ENCODE results near the gene ZMAT3. TPM values are rescaled to one million over a fixed set of nuclear protein-coding genes. Genes with fewer than 3 reads are reported as not detected.

The ZMAT3 gene
- total and polyA plus RNA-seq, 4 donors = 1.9 to 5.4 (median 2.8) TPM

DNA sequence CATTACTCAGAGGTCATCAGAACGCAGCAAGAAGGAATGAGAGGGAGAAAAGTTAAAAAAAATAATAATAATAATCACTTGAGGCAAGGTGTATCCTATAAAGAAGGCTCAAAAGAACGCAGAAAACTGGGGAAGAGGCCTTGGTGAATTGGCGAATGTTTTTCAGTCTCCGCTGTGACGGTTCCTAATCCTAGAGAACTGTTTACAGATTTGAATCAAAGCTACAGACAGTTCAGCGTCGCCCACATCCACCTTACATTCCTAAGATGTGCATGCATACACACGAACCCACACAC lies 634 bp downstream of the ZMAT3 start (continued):
- TF ChIP-seq ZBTB33 (IDR thresholded peaks at IDR 0.05) (no peak), MAX (IDR thresholded peaks at IDR 0.05) (no peak), EGR1 (IDR thresholded peaks at IDR 0.05; ENCODE audit: low read depth in 2 of 2) (no peak)
- TF ChIP-seq, protein P1, sequence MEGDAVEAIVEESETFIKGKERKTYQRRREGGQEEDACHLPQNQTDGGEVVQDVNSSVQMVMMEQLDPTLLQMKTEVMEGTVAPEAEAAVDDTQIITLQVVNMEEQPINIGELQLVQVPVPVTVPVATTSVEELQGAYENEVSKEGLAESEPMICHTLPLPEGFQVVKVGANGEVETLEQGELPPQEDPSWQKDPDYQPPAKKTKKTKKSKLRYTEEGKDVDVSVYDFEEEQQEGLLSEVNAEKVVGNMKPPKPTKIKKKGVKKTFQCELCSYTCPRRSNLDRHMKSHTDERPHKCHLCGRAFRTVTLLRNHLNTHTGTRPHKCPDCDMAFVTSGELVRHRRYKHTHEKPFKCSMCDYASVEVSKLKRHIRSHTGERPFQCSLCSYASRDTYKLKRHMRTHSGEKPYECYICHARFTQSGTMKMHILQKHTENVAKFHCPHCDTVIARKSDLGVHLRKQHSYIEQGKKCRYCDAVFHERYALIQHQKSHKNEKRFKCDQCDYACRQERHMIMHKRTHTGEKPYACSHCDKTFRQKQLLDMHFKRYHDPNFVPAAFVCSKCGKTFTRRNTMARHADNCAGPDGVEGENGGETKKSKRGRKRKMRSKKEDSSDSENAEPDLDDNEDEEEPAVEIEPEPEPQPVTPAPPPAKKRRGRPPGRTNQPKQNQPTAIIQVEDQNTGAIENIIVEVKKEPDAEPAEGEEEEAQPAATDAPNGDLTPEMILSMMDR (IDR thresholded peaks at IDR 0.05; ENCODE audit: low read depth, low read length, missing input control) = no peak

DNA sequence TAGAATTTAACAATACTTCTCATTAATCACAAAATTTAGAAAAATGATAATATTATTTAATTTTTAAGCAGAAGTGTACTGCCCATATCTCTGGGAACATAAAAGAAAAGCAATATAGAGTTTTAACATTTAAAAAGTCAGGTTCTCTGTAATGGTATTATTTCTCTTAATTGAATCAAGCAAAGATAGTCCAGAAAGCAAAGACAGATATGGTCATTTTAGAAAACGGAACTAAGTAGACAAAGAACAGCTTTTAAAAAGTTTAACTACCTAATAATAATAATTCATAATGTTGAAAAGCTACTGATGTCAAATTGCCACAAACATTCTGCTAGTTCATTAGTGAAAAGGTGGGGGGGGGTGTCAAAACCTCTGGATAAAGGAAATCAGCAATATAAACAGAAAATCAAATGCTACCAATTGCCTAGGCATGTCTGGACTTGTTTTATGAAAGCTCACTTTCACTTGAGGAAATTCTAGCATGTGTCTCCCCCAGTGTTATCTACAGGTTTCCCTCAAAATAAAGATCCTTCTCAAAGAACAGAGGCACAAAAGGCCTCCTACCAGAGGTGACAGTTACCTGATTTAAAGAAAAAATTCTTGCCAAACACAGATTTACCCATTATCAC lies 1.7 kb downstream of the ZMAT3 start:
- no peaks in the 10 kb centered on the region for H3K27me3 ChIP-seq (ENCODE audit: control insufficient read depth in 4 of 4, insufficient read depth in 4 of 4, low read length in 3 of 4)
- H3K4me3 ChIP-seq (ENCODE audit: low read depth in 1 of 3, low read length in 3 of 3) = no peak overlapping the region
- TF ChIP-seq JUND (IDR thresholded peaks at IDR 0.05) (no peak), GABPA (IDR thresholded peaks at IDR 0.05 in 1 of 2, conservative IDR thresholded peaks at IDR 0.05 in 1 of 2) (no peak)
- H3K4me1 ChIP-seq (ENCODE audit: control insufficient read depth in 4 of 4, insufficient read depth in 4 of 4, low read length in 3 of 4) = peaks cover 0 to 12% (median 6%) of the 10 kb centered on the region in 4 donors
- H3K9me3 ChIP-seq (ENCODE audit: control insufficient read depth in 4 of 4, low read length in 3 of 4) = no peaks in the 10 kb centered on the region
- WGBS = 81% methylated on average over 1 of the region's 1 CpG
- peaks cover 2 to 8% (median 4%) of the 10 kb centered on the region in 4 donors for H3K36me3 ChIP-seq (ENCODE audit: control insufficient read depth in 4 of 4, insufficient read depth in 3 of 4, low read depth in 1 of 4, low read length in 3 of 4)
- H3K9ac ChIP-seq (ENCODE audit: low read depth in 1 of 2, low read length in 2 of 2) = no peak overlapping the region
- no peak for DNase-seq (ENCODE audit: low spot score)
- no peak overlapping the region for H3K27ac ChIP-seq (ENCODE audit: low read depth in 1 of 2, low read length in 2 of 2)

- H3K4me3 ChIP-seq (ENCODE audit: low read depth in 1 of 3, low read length in 3 of 3) = no peak overlapping the region
- no peak overlapping the region for H3K27ac ChIP-seq (ENCODE audit: low read depth in 1 of 2, low read length in 2 of 2)
- H3K9me3 ChIP-seq (ENCODE audit: control insufficient read depth in 4 of 4, low read length in 3 of 4) = no peaks in the 10 kb centered on the region
- no peak overlapping the region for H3K9ac ChIP-seq (ENCODE audit: low read depth in 1 of 2, low read length in 2 of 2)
- no peak for DNase-seq (ENCODE audit: low spot score)
- 93% methylated on average over 5 of the region's 5 CpGs for WGBS
- TF ChIP-seq FOXA2 (IDR thresholded peaks at IDR 0.05) = no peak
- TF ChIP-seq, protein P1 (IDR thresholded peaks at IDR 0.05; ENCODE audit: low read depth, low read length, missing input control) = peak; percentile 10
- peaks cover 2 to 8% (median 4%) of the 10 kb centered on the region in 4 donors for H3K36me3 ChIP-seq (ENCODE audit: control insufficient read depth in 4 of 4, insufficient read depth in 3 of 4, low read depth in 1 of 4, low read length in 3 of 4)
- H3K27me3 ChIP-seq (ENCODE audit: control insufficient read depth in 4 of 4, insufficient read depth in 4 of 4, low read length in 3 of 4) = no peaks in the 10 kb centered on the region
- H3K4me1 ChIP-seq (ENCODE audit: control insufficient read depth in 4 of 4, insufficient read depth in 4 of 4, low read length in 3 of 4) = peaks cover 0 to 12% (median 6%) of the 10 kb centered on the region in 4 donors
Measured at GRCh38 chr3:179068779-179069530, 2.7 kb downstream of the ZMAT3 start.

Measured in liver (tissue), 9 donors.